ENCODE measurements around the gene MCF2L. TPM values are rescaled to one million over a fixed set of nuclear protein-coding genes. Genes with fewer than 3 reads are reported as not detected.
"Not testable (repeated sequence)": the region's sequence is repeated elsewhere in the genome, so short reads cannot be mapped to it uniquely, and the experiment has no call there.

Gene MCF2L
- total RNA-seq, 1 donor from 2014 or later: 115 TPM

DNA sequence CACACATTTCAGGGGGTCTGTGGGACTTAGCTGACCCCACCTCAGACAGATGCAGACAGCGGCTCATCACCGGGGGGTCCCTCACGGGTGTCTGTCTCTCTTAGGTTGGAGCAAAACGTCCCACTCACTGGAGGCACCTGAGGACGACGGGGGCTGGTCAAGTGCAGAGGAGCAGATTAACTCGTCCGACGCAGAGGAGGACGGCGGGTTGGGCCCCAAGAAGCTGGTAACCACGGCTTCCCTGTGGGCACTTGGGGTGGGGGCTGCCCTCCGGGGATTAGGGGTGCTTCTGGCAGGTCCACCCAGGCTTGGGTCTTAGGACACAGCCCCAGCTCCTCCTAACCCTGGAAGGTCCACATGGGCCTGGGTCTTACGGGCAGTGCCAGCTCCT lies 125.4 kb downstream of the MCF2L start:
- DNase-seq (ENCODE audit: low spot score): no peak

DNA sequence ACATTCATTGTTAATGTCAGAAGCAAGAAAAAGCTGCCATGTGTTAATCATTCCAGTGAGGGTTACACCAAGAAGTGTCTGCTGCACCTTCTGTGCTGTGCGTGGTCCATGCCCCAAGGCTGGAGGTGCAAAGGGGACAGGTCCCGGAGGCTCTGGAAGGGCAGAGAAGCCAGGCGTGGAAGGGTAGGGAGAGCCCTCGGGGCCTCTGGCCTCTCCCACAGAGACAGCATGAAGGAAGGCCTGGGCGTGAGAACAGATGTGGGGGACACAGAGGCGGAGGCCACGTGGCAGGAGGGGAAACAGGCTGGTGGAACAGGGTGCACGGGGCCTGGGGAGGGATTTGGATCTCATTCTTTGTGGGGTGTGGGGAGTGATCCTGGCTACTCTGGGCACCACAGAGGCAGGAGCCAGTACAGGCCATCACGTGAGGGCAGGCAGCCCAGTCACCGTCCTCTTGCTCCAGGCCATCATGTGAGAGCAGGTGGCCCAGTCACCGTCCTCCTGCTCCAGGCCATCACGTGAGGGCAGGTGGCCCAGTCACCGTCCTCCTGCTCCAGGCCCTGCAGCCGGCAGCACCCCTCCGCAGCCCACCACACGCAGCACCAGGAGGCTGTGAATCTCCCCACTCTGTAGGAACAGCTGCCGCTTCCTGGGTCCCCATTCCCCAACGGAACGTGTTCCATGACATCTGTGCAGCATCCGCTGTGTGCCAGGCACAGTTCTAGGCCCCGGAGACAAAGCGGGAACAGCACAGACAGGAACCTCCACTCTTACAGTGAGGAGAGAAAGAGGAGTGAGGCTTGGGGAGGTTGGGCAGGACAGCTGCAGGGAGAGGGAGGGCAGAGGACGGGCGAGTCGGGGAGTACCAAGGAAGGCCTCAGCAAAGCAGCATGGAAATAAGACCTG lies 126.4 kb downstream of the MCF2L start:
- DNase-seq (ENCODE audit: low spot score): no peak

- no peak for DNase-seq (ENCODE audit: low spot score)
Measured at GRCh38 chr13:113096052-113096744, 127.2 kb downstream of the MCF2L start.

GRCh38 chr13:113096745-113097305 lies 127.8 kb downstream of the MCF2L start:
- DNase-seq (ENCODE audit: low spot score): no peak

GRCh38 chr13:113097651-113098050 lies 128.6 kb downstream of the MCF2L start:
- no peak for DNase-seq (ENCODE audit: low spot score)

DNA sequence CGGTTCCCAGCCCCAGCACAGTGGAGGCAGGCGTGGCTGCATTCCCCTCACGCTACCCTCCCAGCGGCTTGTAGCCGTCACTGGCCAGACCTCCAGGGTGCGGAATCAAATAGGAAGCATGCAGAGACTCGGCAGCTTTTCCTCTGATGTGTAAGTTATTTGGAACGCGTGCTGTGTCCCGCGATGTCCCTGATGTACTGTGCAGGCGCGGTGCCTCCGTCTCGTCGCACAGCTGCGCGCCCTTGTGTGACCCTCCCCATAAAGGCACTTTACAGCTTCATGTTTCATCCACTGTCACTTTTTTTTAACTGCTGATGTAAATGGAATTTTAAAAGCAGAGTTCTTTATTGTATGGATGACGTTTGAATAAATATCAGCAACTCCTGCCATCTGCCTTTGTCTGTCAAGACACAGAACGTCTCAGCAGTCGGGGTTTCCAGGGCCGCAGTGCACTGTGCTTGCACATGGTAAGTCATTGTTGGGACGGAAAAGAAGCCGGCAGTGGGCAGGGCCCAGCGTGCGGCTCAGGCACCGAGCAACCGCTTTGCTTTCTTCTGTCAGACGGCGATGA lies 129.2 kb downstream of the MCF2L start:
- no peak for DNase-seq (ENCODE audit: low spot score)

DNA sequence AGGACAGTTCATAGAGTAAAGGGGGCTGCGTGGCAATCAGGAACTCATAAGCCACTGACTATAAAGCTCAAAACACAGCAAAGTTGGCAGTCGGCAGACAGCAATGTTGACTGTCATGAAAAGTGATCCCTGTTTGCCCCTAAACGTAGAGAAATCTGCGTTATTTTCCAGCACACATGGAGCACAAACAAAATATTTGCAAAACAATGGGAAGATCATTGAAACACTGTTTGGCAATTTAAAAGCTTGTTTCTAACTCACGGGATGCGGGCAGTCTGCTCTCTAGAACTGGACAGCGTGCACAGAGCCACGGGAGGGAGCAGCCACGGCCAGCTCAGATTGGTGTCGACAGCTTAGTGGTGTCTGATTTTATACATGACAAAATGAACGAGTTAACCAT lies 130.1 kb downstream of the MCF2L start:
- DNase-seq (ENCODE audit: low spot score): no peak

DNA sequence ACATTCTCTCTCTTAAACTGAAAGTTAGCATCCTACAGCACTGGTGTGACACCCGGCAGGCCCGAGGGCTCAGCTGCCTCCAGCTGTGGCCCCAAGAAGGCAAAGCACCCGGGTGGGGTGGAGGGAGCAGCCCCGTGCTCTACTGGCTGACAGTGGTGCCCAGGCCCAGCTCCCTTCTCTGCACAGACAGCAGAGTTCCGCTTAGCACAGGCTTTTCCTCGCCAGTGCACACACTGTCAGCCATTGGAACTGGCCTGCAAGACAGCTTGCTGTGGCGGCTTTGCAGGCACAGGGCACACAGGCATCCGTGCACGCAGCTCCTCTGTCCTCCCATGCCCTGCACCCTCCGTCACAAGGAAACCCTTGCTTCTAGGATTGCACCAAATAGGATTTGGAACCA lies 133.3 kb downstream of the MCF2L start:
- DNase-seq (ENCODE audit: low spot score): not testable (repeated sequence)

- no peak for DNase-seq (ENCODE audit: low spot score)
Measured at GRCh38 chr13:113102727-113103126, 133.7 kb downstream of the MCF2L start.

GRCh38 chr13:113103646-113104045 lies 134.6 kb downstream of the MCF2L start:
- DNase-seq (ENCODE audit: low spot score): no peak

DNA sequence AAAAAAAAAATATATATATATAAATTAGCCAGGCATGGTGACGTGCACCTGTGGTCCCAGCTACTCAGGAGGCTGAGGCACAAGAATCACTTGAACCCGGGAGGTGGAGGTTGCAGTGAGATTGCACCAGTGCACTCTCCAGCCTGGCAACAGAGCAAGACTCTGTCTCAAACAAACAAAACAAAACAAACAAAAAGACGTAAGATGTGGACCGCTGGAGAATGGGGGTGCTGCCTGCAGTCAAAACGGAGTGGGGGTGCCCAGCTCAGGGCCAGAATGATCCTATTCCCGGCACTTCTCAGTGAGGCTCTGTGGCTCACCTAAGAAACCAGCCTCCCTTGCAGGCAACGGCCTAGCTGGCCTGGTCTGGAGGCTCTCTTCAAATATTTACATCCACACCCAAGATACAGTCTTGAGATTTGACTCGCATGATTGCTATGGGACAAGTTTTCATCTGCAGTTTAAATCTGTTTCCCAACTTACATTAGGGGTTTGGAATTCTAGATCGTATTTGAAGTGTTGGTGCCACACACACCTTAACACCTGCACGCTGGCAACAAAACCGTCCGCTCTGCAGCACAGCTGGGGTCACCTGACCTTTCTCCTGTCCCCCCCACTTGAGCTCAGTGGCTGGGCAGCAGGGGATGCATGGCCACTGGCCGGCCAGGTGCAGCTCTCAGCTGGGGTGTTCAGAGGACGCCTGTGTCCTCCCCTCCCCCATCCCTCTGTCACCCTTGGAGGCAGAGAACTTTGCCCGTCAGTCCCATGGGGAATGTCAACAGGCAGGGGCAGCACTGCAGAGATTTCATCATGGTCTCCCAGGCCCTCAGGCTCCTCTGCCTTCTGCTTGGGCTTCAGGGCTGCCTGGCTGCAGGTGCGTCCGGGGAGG lies 136.3 kb downstream of the MCF2L start, which contains the start of gene F7:
F7 (plus strand) TSS at position 760 of the 889 bp plus-strand sequence; CDS start at position 811, 51 bp downstream.
- no peak for DNase-seq (ENCODE audit: low spot score)

DNA sequence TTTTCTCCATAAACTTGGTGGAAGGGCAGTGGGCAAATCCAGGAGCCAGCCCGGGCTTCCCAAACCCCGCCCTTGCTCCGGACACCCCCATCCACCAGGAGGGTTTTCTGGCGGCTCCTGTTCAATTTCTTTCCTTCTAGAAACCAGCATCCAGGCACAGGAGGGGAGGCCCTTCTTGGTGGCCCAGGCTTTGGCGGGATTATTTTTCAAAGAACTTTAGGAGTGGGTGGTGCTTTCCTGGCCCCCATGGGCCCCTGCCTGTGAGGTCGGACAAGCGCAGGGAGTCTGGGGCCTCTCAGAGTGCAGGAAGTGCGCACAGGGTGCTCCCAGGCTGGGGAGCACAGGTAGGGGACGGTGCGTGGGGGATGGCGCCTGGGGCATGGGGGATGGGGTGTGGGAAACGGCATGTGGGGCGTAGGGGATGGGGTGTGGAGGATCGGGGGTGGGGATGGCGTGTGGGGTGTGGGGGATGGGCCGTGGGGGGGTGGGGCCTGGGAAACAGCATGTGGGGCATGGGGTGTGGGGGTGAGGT lies 137.0 kb downstream of the MCF2L start:
- DNase-seq (ENCODE audit: low spot score): no peak

DNA sequence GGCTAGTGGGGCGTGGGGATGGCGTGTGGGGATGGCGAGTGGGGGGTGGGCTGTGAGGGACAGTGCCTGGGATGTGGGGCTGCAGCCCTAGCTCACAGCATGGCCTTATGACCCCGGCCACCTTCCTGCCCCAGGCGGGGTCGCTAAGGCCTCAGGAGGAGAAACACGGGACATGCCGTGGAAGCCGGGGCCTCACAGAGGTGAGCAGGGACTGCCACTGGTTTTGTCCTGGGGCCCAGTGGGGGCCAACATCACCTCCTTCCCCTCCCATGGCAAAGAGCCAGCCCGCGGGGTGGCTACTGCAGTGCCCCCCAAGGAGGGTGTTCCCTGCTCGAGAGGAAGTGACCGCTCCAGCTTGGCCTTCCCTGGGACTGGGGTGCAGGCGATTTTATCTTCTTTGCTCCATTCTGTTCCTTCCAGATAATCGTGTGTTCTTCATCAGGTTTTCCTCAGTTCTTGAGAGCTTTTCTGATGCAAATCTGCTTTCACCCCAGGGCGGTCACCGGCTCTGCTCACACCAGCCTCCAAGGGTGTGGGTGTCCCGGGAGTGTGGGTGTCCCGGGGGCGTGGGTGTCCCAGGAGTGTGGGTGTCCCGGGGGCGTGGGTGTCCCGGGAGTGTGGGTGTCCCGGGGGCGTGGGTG lies 137.8 kb downstream of the MCF2L start:
- no peak for DNase-seq (ENCODE audit: low spot score)

GRCh38 chr13:113108521-113108920 lies 139.5 kb downstream of the MCF2L start:
- DNase-seq (ENCODE audit: low spot score): not testable (repeated sequence)

DNA sequence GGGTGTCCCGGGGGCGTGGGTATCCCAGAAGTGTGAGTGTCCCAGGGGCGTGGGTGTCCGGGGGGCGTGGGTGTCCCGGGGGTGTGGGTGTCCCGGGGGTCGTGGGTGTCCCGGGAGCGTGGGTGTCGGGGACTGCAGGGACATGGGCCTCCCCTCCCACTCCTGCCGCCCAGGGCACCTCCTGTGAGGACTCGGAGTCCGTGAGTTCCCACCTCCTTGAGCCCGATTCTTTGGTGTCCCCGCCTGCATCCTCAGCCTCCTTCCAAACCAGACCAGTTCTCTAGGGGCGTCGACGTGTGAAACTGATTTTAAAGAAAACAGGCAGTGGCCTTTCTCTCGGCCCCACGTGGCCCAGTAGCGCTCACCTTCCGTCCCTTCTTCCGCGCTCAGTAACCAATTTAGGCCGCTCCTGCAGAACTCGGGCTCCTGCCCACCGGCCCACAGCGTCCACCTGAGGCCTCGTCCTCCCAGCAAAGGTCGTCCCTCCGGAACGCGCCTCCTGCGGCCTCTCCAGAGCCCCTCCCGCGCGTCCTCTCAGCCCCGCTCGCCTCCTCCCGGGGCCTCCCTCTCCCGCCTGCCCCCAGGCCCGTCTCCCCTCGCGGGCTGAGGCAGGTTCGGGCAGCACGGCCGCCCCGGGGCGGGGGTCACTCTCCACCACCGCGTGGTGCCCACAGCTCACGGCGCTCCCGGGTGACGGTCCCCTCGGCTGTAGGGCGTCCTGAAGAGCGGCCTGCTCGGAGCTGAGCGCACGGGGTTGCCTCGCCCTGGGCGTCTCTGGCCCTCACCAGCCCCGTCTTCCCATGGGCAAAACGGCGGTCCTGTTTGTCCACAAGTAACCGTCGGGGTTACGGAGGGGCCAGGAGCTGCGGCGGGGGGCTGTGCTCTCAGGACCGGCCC lies 140.4 kb downstream of the MCF2L start:
- no peak for DNase-seq (ENCODE audit: low spot score)

GRCh38 chr13:113110048-113110851 lies 141.2 kb downstream of the MCF2L start:
- no peak for DNase-seq (ENCODE audit: low spot score)

DNA sequence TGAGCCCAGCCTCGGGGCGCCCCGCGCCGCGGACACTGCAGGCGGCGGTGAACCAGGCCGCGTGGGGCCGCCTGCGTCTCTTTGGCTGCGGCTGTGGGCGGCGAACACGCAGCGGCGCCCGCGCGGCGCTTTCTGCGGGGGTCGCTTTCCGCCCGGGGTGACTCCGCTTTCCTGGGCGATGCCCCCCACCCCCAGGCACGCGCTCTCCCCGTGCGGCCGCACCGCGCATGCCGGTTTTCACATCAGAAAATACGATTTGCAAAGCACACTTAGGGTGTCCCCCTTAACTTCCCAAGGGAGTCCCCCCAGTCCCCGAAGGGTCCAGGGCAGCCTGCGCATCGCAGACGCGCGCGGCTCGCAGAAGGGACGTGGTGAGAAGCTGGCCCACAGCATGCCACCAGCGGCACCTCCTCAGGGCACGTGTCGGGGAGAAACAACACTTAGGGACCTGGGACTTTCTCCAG lies 141.9 kb downstream of the MCF2L start:
- no peak for DNase-seq (ENCODE audit: low spot score)

GRCh38 chr13:113111821-113112220 lies 142.8 kb downstream of the MCF2L start:
- DNase-seq (ENCODE audit: low spot score): not testable (repeated sequence)

All from ureter (tissue), 1 donor.